ENCODE measurements around the gene SPATA18. TPM values are rescaled to one million over a fixed set of nuclear protein-coding genes. Genes with fewer than 3 reads are reported as not detected.
A peak's percentile ranks its signal among the peaks of the same experiment; 100 is the strongest.
"Not testable (repeated sequence)": the region's sequence is repeated elsewhere in the genome, so short reads cannot be mapped to it uniquely, and the experiment has no call there.

The SPATA18 gene
- total RNA-seq, 1 experiment from 2014 or later: 0.37 TPM

- in situ Hi-C loops (cut with HindIII; ENCODE audit: low sequenced_read_pairs): no loop called here
- DNase-seq (ENCODE audit: low spot score): no peak
These were observed 48.9 kb downstream of the SPATA18 start for GRCh38 chr4:52099860-52100461.

DNA sequence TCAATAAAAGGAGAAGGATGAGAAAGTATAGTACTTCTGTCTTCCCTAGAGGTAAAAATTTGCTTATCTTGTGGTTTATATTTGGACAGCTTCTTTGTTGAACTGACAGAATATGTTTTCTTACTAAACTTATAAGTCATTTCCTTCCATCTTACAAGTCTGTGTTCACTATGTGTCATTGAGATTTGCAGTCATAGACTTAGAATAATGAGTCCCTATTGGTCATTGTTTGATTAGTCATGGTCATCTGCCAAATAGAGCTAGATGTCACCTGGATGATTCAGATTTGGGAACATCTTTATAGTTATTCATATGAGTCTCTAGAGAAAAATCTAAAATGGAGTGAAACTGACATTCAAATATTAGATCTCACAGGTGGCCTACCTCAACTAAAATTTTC lies 51.5 kb downstream of the SPATA18 start:
- in situ Hi-C loops (cut with HindIII; ENCODE audit: low sequenced_read_pairs): no loop called here
- DNase-seq (ENCODE audit: low spot score): no peak

DNA sequence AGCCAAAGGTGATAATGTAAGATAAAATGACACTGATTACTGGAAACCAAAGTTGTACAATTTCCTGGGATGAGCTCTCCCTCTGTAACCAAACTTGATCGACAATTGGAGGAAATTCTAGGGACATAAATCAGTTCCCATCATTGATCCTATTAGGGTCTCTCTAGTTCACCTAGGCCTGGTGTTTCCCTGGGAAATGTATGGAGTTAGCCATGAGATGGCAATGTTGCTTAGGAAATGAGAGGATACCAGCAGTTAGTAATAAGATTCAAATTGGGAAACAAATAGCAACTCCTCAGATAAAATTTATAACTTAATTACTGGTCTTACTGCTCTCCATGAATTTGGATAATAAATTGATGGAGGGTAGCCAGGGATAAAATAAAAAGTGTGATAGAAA lies 52.2 kb downstream of the SPATA18 start:
- in situ Hi-C loops (cut with HindIII; ENCODE audit: low sequenced_read_pairs): no loop called here
- DNase-seq (ENCODE audit: low spot score): peak; percentile 3

DNA sequence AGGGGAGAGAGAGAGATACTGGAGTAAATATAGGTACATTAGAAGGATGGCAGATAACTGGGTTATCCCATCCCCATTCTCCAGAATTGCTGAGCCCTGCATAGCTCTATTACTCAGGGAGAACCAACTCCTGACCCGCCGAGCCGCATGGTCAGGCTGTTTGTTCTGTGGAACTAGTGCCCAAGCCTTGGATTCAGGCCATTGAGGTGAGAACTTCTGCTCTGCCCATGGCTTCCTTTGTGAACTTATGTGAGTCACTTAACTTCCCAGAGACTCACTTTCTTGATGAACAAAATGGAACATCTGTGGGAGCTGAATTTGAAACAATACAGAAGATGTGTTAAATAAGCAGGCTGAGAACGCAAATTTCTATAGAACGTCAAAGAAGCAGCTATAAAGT lies 54.2 kb downstream of the SPATA18 start:
- in situ Hi-C loops (cut with HindIII; ENCODE audit: low sequenced_read_pairs): no loop called here
- DNase-seq (ENCODE audit: low spot score): no peak

DNA sequence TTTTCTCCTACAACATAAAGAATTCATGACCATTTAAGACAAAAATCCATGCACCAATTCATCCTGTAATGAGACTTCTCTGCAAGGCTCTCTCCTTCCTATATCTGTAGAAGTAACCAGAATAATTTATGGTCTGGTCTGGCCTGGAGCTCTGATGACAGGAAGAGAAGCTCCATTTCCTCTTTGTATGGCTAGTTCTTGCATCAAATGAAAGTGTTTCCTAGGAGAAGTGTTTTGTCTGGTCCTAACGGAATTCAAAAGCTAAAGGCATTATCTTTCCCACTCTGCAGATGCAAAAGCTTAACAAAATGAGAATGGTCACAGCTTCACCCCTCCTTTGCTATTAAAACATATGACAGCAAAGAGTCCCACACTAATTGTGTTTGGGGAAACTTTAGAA lies 55.1 kb downstream of the SPATA18 start:
- in situ Hi-C loops (cut with HindIII; ENCODE audit: low sequenced_read_pairs): no loop called here

GRCh38 chr4:52106660-52107059 lies 55.6 kb downstream of the SPATA18 start:
- in situ Hi-C loops (cut with HindIII; ENCODE audit: low sequenced_read_pairs): no loop called here
- no peak for DNase-seq (ENCODE audit: low spot score)

More for the DNA sequence above, 55.1 kb downstream of the SPATA18 start:
- no peak for DNase-seq (ENCODE audit: low spot score)

GRCh38 chr4:52107336-52107735 lies 56.2 kb downstream of the SPATA18 start:
- in situ Hi-C loops (cut with HindIII; ENCODE audit: low sequenced_read_pairs): no loop called here

GRCh38 chr4:52107745-52108144 lies 56.6 kb downstream of the SPATA18 start:
- in situ Hi-C loops (cut with HindIII; ENCODE audit: low sequenced_read_pairs): no loop called here
- DNase-seq (ENCODE audit: low spot score): no peak

More at GRCh38 chr4:52107336-52107735, 56.2 kb downstream of the SPATA18 start:
- no peak for DNase-seq (ENCODE audit: low spot score)

DNA sequence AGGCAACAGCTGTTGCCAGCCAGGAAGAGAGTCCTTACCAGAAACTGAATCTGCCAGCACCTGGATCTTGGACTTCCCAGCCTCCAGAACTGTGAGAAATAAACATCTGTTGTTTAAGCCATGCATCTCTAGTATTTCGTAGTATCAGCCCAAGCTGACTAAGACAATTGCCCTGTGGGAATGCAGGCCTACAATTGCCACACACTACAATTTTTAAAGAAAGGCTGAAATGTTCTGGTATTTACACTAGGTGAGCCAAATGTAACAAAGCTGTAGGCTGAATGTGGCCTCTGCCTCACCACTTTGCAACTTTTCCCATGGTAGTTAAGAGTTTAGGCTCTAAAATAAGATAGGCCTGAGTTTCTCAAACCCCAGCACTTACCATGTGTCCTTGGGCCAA lies 59.1 kb downstream of the SPATA18 start:
- no peak for DNase-seq (ENCODE audit: low spot score)
- in situ Hi-C loops (cut with HindIII; ENCODE audit: low sequenced_read_pairs): no loop called here

DNA sequence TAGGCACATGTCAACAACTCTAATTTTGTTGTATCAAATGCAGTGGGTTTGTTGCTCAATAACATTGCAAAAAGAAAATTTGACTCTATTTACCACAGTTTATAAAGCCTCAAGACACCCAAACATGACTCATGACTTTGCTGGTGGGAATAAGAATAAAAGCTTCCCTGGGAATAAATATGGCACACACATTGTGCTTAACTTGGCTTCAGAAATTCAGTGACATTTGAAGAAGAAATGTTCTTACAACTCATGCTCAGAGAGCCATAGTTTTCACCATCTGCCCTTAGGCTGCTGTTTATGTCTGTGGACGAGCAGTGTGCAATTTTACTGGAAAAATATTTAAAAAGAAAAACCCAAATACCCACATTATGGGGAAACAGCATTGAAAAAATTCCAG lies 60.9 kb downstream of the SPATA18 start:
- in situ Hi-C loops (cut with HindIII; ENCODE audit: low sequenced_read_pairs): no loop called here
- no peak for DNase-seq (ENCODE audit: low spot score)

GRCh38 chr4:52112411-52112810 lies 61.3 kb downstream of the SPATA18 start:
- in situ Hi-C loops (cut with HindIII; ENCODE audit: low sequenced_read_pairs): no loop called here
- DNase-seq (ENCODE audit: low spot score): no peak

GRCh38 chr4:52116641-52117040 lies 65.5 kb downstream of the SPATA18 start:
- in situ Hi-C loops (cut with HindIII; ENCODE audit: low sequenced_read_pairs): no loop called here
- DNase-seq (ENCODE audit: low spot score): no peak

DNA sequence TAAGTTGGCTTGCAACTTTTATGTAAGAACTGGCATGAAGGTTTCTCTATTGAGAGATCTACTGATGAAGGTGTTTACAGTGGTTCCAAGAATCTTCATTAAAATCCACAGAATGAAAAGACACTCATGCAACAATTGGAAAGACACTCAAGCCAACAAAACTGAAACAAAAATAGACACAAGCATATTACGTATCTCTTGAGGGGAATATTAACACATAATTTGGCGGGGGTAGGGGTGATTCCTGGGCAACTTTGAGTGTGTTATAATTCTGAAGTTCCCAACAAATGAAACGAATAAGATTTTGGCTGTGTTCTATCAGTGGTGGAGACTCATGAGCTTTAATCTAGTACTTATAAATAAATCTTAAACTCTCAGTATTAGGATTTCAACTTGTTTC lies 75.1 kb downstream of the SPATA18 start:
- no peak for DNase-seq (ENCODE audit: low spot score)
- in situ Hi-C loops (cut with HindIII; ENCODE audit: low sequenced_read_pairs): no loop called here

DNA sequence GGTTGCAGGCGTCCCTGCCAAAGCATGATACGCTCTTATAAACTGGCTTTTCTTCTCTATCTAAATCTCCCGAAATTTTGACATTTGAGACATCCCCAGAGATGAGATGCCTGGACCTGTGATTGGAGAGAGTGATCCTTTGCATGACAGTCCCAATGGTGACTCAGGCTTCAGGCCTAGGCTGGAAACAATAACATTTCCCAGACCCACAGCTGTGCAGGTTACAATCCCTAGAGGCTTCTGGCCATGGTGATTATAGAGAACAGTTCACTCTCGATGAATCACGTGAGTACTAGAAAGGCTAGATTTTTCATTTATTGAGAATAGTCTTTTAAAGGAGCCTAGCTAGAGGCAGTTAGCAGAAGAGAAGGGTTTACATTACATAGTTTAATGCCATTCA lies 75.9 kb downstream of the SPATA18 start:
- DNase-seq (ENCODE audit: low spot score): no peak
- in situ Hi-C loops (cut with HindIII; ENCODE audit: low sequenced_read_pairs): no loop called here

- no peak for DNase-seq (ENCODE audit: low spot score)
- in situ Hi-C loops (cut with HindIII; ENCODE audit: low sequenced_read_pairs): no loop called here
These were observed 84.1 kb downstream of the SPATA18 start for GRCh38 chr4:52135171-52135570.

DNA sequence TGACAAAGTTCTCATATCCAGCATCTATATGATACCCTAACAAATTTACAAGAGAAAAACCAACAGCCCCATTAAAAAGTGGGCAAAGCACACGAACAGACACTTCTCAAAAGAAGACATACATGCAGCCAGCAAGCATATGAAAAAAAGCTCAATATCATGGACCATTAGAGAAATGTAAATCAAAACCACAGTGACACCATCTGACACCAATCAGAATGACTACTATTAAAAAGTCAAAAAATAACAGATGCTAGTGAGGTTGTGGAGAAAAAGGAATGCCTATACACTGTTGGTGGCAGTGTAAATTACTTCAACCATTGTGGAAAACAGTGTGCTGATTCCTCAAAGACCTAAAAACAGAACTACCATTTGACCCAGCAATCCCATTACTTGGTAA lies 86.0 kb downstream of the SPATA18 start:
- in situ Hi-C loops (cut with HindIII; ENCODE audit: low sequenced_read_pairs); DNase-seq (ENCODE audit: low spot score): not testable (repeated sequence)

DNA sequence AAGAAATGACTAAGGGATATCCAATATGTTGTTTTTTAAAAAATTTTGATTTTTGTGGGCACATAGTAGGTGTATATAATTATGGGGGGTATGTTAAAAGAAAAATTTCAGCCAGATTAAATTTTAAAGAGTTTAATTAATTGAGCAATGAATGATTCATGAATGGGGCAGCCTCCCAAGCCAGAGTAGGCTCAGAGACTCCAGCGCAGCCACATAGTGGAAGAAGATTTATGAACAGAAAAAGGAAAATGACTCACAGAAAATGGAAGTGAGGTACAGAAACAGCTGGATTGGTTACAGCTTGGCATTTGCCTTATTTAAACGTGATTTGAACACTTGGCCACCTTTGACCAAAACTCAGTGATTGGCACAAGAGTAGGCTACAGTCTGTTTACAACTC lies 91.7 kb downstream of the SPATA18 start:
- DNase-seq (ENCODE audit: low spot score): no peak
- in situ Hi-C loops (cut with HindIII; ENCODE audit: low sequenced_read_pairs): no loop called here

GRCh38 chr4:52143815-52144214 lies 92.7 kb downstream of the SPATA18 start:
- in situ Hi-C loops (cut with HindIII; ENCODE audit: low sequenced_read_pairs): no loop called here

GRCh38 chr4:52144372-52144771 lies 93.3 kb downstream of the SPATA18 start:
- in situ Hi-C loops (cut with HindIII; ENCODE audit: low sequenced_read_pairs): no loop called here
- no peak for DNase-seq (ENCODE audit: low spot score)

More at GRCh38 chr4:52143815-52144214, 92.7 kb downstream of the SPATA18 start:
- DNase-seq (ENCODE audit: low spot score): no peak
